GM19238 (cell line): ENCODE measurements around the gene FGF3.

Source experiments
- DNase-seq: peaks from one replicate; pipeline ENCODE4 v3.0.0; 2011; ENCODE audit warnings: low spot score; ENCODE audit not compliant: insufficient read length

Gene FGF3

DNA sequence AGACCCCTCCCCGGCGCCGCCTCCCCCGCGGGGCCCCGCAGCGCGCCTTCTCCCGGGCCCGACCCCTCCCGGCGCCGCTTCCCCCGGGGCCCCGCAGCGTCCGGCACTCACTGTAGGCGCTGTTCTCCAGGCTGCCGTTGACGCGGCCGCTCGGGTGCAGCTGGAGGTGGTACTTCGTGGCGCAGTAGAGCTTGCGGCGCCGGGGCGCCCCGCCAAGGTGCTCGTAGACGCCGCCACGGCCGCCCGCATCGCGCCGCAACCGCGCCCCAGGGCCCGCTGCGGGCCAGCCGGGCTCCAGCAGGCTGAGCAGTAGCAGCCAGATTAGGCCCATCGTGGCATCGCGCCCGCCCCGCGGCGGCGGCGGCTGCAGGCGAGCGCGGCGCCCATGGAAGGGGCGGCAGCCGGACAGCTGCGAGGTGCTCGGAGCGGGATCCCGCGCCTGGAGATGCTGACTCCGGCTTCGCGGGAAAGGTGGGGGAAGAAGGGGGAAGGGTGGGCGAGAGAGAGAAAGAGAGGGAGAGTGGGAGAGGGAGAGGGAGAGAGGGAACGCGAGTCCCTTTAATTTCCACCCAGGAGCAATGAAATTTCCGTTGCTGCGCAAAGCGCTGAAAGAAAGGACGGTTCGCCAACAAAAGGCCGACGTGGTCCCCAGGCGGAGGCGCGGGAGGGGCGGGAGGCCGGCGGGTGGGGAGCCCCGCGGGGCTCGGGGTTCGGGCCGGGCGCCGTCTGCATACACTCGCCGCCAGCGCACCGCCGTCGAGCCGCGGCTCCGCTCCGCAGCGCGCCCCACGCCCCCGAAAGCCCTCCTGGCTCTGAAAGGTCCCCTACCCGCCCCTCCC is at the start of gene FGF3:
Gene FGF3 (minus strand): TSS at position 814 of the 839 bp plus-strand sequence. CDS start 483 bp downstream, at position 331.
- DNase-seq: no peak

GRCh38 chr11:69868871-69869270 is 49.7 kb upstream of the FGF3 start:
- no peak for DNase-seq

GRCh38 chr11:69868006-69868810 is 49.0 kb upstream of the FGF3 start:
- DNase-seq: no peak

GRCh38 chr11:69867076-69868005 is 48.1 kb upstream of the FGF3 start:
- no peak for DNase-seq

- no peak for DNase-seq
Measured at GRCh38 chr11:69866648-69867047, 47.4 kb upstream of the FGF3 start.

- DNase-seq: no peak
Measured at GRCh38 chr11:69865707-69866106, 46.5 kb upstream of the FGF3 start.

DNA sequence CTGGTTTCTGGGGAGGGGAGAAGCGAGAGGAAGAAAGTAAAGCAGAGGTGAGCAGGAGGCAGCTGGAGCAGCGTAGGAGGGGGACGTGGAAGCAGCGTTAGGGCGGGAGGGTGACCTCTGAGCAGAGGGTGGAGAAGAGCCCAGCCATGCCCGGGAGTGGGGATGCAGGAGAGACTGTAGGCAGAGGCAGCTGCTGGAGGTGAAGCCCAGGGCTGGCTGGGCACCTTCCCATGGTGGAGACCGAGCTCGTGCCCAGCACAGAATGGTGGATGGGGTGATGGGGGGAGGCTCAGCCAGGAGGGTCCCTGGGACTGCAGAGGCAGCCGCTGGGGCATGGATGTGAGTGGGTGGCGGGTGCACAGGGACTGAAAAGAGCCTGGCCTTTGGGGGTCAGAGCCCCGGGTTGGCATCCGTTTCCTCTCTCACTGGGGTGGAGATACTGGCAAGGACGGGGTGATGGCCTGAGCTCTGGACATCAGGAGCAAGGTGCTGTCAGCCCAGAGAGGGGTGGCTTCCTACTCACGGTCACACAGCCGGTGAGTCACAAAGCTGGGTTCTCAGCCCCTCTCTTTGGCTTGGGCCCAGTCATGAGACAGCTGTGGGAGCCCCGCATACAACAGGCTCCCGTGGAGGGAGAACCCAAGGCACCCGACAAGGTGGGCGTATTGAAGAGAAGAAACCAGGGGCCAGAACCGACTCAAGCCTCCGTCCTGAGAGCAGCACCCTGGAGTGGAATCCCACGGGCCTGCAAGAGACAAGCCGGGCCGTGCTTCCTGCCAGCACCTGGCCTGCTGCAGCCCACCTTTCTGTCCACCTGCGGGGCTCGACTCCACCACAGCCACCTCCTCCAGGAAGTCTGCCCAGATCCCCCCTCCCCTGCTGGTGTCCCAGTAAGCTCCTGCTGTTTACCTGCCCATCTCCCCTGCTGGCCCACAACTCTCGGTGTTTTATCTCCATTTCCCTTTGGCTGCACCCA is 45.8 kb upstream of the FGF3 start:
- no peak for DNase-seq

GRCh38 chr11:69863544-69864200 is 44.5 kb upstream of the FGF3 start:
- no peak for DNase-seq

GRCh38 chr11:69862797-69863543 is 43.8 kb upstream of the FGF3 start:
- no peak for DNase-seq

DNA sequence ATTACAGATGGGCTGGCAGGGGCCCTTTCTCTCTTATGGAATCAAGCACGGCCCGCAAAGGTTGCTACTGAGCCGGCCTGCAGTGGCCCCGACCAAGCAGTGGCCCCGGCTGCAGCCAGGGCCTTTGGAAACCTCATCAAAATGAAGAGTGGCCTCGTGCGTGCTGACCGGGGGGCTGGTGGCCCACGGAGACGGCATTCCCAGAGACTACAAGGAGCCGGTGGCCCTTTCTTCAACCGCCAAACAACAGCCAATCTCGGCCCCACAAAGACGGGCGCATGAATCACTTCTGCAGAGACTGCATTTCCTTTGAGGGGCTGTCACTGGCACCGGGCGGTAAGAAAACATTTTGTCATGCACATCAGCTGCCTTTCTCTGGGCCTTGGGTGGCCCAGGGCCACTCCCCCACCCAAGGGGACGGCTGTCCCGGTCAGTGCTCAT is 43.1 kb upstream of the FGF3 start:
- DNase-seq: no peak

- DNase-seq: no peak
Measured at GRCh38 chr11:69861901-69862300, 42.7 kb upstream of the FGF3 start.

GRCh38 chr11:69860796-69861445 is 41.7 kb upstream of the FGF3 start:
- no peak for DNase-seq

DNA sequence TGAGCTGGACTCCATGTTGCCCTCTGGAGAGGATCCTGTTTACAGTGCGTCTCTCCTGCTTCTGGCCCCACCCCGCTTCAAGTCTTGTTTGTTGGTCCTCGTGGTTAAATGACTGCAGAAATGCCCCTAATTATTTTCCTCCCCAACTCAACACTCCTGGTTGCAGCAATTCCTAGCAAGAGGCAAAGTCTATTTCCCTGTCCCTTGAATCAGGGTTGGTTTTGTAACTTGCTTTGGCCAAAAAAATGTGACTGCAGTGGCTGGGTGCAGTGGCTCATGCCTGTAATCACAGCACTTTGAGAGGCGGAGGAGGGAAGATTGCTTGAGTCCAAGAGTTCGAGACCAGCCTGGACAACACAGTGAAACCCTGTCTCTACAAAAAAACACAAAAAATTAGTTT is 41.0 kb upstream of the FGF3 start:
- no peak for DNase-seq

DNA sequence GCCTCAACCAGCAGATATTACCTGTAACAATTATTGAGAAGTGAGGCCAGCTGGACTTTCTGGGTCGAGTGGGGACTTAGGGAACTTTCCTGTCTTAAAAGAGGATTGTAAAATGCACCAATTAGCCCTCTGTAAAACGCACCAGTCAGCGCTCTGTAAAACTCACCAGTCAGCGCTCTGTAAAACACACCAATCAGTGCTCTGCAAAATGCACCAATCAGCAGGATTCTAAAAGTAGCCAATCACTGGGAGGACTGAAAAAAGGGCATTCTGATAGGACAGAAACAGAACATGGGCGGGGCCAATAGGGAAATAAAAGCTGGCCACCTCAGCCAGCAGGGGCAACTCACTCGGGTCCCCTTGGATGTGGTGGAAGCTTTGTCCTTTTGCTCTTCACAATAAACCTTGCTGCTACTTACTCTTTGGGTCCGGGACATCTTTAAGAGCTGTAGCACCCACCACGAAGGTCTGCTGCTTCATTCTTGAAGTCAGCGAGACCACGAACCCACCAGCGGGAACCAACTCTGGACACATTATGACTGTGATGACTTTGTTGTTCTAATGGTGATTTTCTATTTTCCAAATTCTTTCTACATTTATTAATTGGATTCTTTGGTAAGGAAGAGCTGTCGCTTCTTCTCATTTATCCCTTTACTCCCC is 40.2 kb upstream of the FGF3 start:
- no peak for DNase-seq

GRCh38 chr11:69855421-69855820 is 36.2 kb upstream of the FGF3 start:
- no peak for DNase-seq

- DNase-seq: no peak
Measured at GRCh38 chr11:69854713-69855112, 35.5 kb upstream of the FGF3 start.

DNA sequence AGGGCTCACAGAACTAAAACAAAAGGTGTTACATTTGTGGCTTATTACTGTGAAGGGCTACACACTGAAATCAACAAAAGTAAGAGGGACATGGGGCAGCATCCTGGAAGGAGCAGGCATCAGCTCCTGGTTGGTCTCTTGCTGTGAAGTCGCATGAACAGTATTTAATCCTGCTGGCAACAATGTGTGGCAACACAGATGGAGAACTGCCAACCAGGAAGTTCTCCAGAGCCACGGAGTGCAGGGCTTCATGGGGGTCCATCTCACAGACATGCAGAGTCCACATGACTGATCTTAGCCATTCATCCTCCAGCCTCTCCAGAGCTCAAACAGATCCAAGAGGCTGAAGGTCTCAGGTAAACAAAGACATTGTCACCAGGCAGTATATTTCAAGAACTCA is 32.8 kb upstream of the FGF3 start:
- DNase-seq: no peak

- no peak for DNase-seq
Measured at GRCh38 chr11:69848201-69848600, 29.0 kb upstream of the FGF3 start.
